NB4 (cell line): ENCODE results near the gene GABRB2.

Source experiments
- DNase-seq: peaks from one replicate; pipeline ENCODE4 v3.0.0; 2010; ENCODE audit warnings: low read depth
- H3K4me3 ChIP-seq: one replicate; pipeline ENCODE4 v1.5.1; 2011; ENCODE audit warnings: mild to moderate bottlenecking, low read depth, low read length, moderate library complexity
- CTCF ChIP-seq: IDR thresholded peaks from one replicate; pipeline ENCODE4 v1.5.1; 2012; ENCODE audit warnings: low read depth, low read length
- MYC ChIP-seq: IDR thresholded peaks from 2 replicates; pipeline ENCODE4 v1.6.1; 2011; ENCODE audit warnings: low read depth, low read length
- POLR2A ChIP-seq: IDR thresholded peaks from 2 replicates; pipeline ENCODE4 v1.6.1; 2011; ENCODE audit warnings: mild to moderate bottlenecking; ENCODE audit not compliant: insufficient read length; ENCODE audit errors: extremely low read depth
- TF ChIP-seq, protein P1 (sequence below): IDR thresholded peaks from 2 replicates; pipeline ENCODE4 v1.6.1; 2011; ENCODE audit warnings: low read depth, low read length

Gene GABRB2

DNA sequence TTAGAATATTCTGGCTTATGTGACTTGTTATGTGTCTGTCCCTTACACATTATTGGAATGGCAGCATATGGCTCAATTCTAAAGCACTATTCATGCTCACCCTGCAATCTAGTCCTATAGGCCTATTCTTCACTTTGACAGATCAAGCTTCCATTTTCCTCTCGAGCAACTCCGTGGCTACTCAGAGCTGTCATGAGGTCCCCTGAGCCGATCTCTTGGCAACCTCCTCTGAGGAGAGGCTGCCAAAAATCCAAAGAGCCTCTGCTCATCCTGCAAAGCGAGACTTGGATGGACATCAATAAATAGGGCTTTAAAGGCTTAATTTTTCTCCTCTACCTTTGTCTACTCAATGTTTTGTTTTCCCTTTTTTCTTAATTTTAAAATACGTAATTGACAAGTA lies 163.8 kb downstream of the GABRB2 start:
- no peak for DNase-seq
- no peak for TF ChIP-seq MYC
- no peak for TF ChIP-seq CTCF
- no peak for TF ChIP-seq POLR2A
- TF ChIP-seq, protein P1, sequence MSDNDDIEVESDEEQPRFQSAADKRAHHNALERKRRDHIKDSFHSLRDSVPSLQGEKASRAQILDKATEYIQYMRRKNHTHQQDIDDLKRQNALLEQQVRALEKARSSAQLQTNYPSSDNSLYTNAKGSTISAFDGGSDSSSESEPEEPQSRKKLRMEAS = no peak

GRCh38 chr5:161380486-161380885 lies 166.0 kb downstream of the GABRB2 start:
- DNase-seq = no peak
- TF ChIP-seq, protein P1 = no peak
- TF ChIP-seq MYC (no peak), CTCF (no peak), POLR2A (no peak)
- no peak overlapping the region for H3K4me3 ChIP-seq

More for the DNA sequence above, 163.8 kb downstream of the GABRB2 start:
- H3K4me3 ChIP-seq = no peak overlapping the region

GRCh38 chr5:161378701-161379100 lies 167.8 kb downstream of the GABRB2 start:
- no peak for DNase-seq
- no peak overlapping the region for H3K4me3 ChIP-seq
- TF ChIP-seq POLR2A (no peak), CTCF (no peak)
- TF ChIP-seq, protein P1 = no peak

DNA sequence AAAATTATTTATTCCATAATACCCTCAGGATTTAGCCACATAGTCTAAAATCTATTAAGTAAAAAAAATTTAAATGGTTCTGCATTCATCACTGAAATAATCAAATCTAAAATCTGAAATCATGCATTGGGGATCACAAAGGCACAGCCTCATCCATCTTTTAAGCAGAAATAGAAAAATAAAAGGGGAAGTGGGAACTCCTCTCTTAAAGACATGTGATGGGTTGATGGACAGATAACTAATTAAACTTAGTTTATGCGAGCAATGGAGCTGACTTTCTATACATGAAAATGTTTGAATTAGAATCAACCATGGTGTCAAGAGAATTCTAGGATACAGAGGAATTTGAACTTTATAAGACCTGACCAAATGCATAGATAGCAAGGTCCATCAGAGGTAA lies 170.5 kb downstream of the GABRB2 start:
- TF ChIP-seq MYC = no peak
- TF ChIP-seq, protein P1 = no peak
- TF ChIP-seq POLR2A = no peak
- TF ChIP-seq CTCF = no peak
- no peak overlapping the region for H3K4me3 ChIP-seq
- DNase-seq = no peak

DNA sequence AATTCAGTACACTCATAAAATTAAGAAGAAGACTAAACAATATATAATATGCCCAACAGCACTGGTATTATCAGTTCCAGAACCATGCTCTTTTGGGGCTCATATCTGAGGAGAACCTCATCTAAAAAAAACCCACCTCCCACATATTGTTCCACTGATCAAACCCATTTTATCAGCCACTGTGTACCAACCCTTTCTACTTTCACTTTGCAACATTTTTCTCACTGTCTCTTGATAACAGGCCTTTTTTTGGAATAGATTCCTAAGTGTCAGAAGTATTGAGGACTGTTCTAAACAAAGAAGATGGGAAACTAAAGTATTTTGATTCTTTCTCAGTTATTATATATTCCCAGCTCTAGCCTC lies 173.2 kb downstream of the GABRB2 start:
- TF ChIP-seq, protein P1 = no peak
- TF ChIP-seq POLR2A (no peak), MYC (no peak), CTCF (no peak)
- DNase-seq = no peak
- no peak overlapping the region for H3K4me3 ChIP-seq

GRCh38 chr5:161372682-161373344 lies 173.7 kb downstream of the GABRB2 start:
- no peak for DNase-seq
- TF ChIP-seq CTCF (no peak), MYC (no peak), POLR2A (no peak)
- TF ChIP-seq, protein P1 = no peak
- H3K4me3 ChIP-seq = no peak overlapping the region
